SU-DHL-6 (cell line): ENCODE measurements around the gene PPIF.

Experiments
- CTCF ChIP-seq: fragments of 200-600 bp; sonication (generic); IDR thresholded peaks from one replicate; pipeline ENCODE4 v1.5.1; 2017; ENCODE audit warnings: antibody characterized with exemption, mild to moderate bottlenecking, low read length, moderate library complexity; ENCODE audit not compliant: insufficient read depth, poor library complexity, severe bottlenecking
- EZH2phosphoT487 ChIP-seq: fragments of 200-600 bp; sonication (generic), shearing (Covaris generic); conservative IDR thresholded peaks from 2 replicates; pipeline ENCODE4 v1.6.1; 2018; ENCODE audit warnings: mild to moderate bottlenecking, antibody characterized with exemption, low read length, moderate library complexity, mixed read lengths

- TF ChIP-seq CTCF (no peak), EZH2phosphoT487 (no peak)
Measured at GRCh38 chr10:79385392-79385795, 38.1 kb downstream of the PPIF start.
